Tibial nerve (tissue), 4 donors: ENCODE measurements around the gene FRY. TPM values are rescaled to one million over a fixed set of nuclear protein-coding genes. Genes with fewer than 3 reads are reported as not detected.

ENCODE experiments used
- DNase-seq, 2 donors: peaks; one replicate each; pipeline ENCODE4 v3.0.0-alpha.2; 2019; ENCODE audit warnings: low spot score in 2 of 2
- H3K27ac ChIP-seq, 4 donors: fragments of 200-600 bp; sonication (generic) in 3 of 4; one replicate each; pipeline ENCODE4 v1.5.1; 2017 to 2019; ENCODE audit warnings: mild to moderate bottlenecking in 1 of 4
- H3K27me3 ChIP-seq, 2 donors: fragments of 200-600 bp; sonication (generic) in 1 of 2; one replicate each; pipeline versions ENCODE4 v1.5.1 to v1.6.0; 2017 to 2019
- H3K36me3 ChIP-seq, 3 donors: fragments of 200-600 bp; sonication (generic); one replicate each; pipeline ENCODE4 v1.5.1; 2018 to 2019
- H3K4me1 ChIP-seq, 4 donors: fragments of 200-600 bp; sonication (generic) in 3 of 4; one replicate each; pipeline ENCODE4 v1.5.1; 2017 to 2019
- H3K4me3 ChIP-seq, 4 donors: fragments of 200-600 bp; sonication (generic) in 3 of 4; one replicate each; pipeline ENCODE4 v1.5.1; 2017 to 2019; ENCODE audit warnings: mild to moderate bottlenecking in 1 of 4, moderate library complexity in 1 of 4
- H3K9me3 ChIP-seq, 4 donors: fragments of 200-600 bp; sonication (generic) in 3 of 4; one replicate each; pipeline ENCODE4 v1.5.1; 2017 to 2019
- EP300 ChIP-seq, 2 donors: sonication (generic); formaldehyde crosslinking; IDR thresholded peaks; one replicate each; pipeline ENCODE4 v1.6.1; 2017; ENCODE audit warnings: antibody characterized with exemption in 2 of 2, mild to moderate bottlenecking in 1 of 2
- POLR2A ChIP-seq, 2 donors: fragments of 450-650 bp; IDR thresholded peaks; one replicate each; pipeline ENCODE4 v1.6.1; 2017; ENCODE audit warnings: antibody characterized with exemption in 2 of 2, mild to moderate bottlenecking in 2 of 2, moderate library complexity in 2 of 2
- WGBS, 2 donors: methylation state at CpG; one replicate each; pipeline ENCODE4 v1.1.5; 2018; 5-methylcytosine and 5-hydroxymethylcytosine counted together
- total RNA-seq, 4 donors: library from RNA; depleted of rRNA; stranded (reverse); fragments of >200 nt; gene quantifications; one replicate each; pipeline ENCODE4 v1.1.0, GENCODE V29; 2016
- TF ChIP-seq, protein P1 (sequence below), 5 experiments: fragments of 200-600 bp in 3 of 5; fragments of 450-650 bp in 2 of 5; sonication (generic) in 3 of 5; IDR thresholded peaks; one replicate each; pipeline ENCODE4 v1.5.1; 2016 to 2019; ENCODE audit warnings: antibody characterized with exemption in 5 of 5, mild to moderate bottlenecking in 3 of 5, moderate library complexity in 2 of 5

The FRY gene
- total RNA-seq, 4 donors from 2014 or later = 48.9 to 94.6 (median 75.8) TPM

DNA sequence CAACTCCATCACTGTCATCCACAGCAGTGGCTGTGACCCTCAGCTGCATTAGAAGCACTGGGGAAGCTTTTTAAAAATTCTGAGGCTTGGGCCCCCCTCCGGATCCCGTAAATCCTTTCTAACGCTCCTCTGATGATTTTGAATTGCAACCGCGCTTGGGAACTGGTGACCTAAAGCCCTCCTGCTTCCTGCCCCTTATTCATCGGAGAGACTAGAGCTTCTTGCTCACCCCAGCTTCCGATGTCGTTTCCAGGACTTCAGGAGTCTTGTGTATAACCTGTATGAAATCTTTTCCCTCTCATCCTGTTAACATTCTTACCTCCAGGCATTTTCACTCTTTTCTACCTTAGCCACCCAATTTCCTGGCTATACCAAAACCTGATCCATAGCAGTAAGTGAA lies 268.8 kb downstream of the FRY start:
- Histone ChIP-seq H3K27ac (no peak overlapping the region), H3K36me3 (peaks cover 0 to 3% (median 0%) of the 10 kb centered on the region in 3 donors), H3K27me3 (no peaks in the 10 kb centered on the region), H3K9me3 (no peaks in the 10 kb centered on the region), H3K4me1 (no peaks in the 10 kb centered on the region), H3K4me3 (no peak overlapping the region)
- no peak for TF ChIP-seq POLR2A (IDR thresholded peaks at IDR 0.05)
- TF ChIP-seq, protein P1, sequence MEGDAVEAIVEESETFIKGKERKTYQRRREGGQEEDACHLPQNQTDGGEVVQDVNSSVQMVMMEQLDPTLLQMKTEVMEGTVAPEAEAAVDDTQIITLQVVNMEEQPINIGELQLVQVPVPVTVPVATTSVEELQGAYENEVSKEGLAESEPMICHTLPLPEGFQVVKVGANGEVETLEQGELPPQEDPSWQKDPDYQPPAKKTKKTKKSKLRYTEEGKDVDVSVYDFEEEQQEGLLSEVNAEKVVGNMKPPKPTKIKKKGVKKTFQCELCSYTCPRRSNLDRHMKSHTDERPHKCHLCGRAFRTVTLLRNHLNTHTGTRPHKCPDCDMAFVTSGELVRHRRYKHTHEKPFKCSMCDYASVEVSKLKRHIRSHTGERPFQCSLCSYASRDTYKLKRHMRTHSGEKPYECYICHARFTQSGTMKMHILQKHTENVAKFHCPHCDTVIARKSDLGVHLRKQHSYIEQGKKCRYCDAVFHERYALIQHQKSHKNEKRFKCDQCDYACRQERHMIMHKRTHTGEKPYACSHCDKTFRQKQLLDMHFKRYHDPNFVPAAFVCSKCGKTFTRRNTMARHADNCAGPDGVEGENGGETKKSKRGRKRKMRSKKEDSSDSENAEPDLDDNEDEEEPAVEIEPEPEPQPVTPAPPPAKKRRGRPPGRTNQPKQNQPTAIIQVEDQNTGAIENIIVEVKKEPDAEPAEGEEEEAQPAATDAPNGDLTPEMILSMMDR (IDR thresholded peaks at IDR 0.05) = no peak
- TF ChIP-seq EP300 (IDR thresholded peaks at IDR 0.05) = no peak
- no peak for DNase-seq
- WGBS, 2 donors = 39 to 42% methylated on average over 8 of the region's 8 CpGs

DNA sequence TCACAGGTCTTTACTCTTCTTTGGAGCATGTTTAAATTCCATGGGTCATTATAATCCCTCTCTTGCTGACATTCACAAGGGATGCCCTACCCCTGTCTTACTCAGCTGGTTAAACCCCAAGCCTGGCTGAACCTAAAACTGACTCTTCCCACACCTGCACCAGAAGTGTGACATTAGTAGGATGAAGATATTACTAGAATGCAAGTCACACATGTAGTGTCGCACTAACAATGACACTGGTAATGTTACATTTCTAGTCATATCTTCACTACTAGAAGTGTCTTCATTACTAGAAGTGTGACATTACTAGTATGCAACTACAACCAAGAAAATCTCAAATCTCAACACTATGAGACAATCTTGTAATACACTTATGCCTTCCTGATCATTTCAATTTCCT lies 269.3 kb downstream of the FRY start:
- 92 to 96% methylated on average over 1 of the region's 1 CpG for WGBS, 2 donors
- Histone ChIP-seq H3K27me3 (no peaks in the 10 kb centered on the region), H3K27ac (no peak overlapping the region), H3K36me3 (no peaks in the 10 kb centered on the region), H3K4me3 (no peak overlapping the region), H3K4me1 (no peaks in the 10 kb centered on the region), H3K9me3 (no peaks in the 10 kb centered on the region)
- TF ChIP-seq, protein P1 (IDR thresholded peaks at IDR 0.05) = no peak
- TF ChIP-seq EP300 (IDR thresholded peaks at IDR 0.05) = no peak
- no peak for TF ChIP-seq POLR2A (IDR thresholded peaks at IDR 0.05)
- no peak for DNase-seq

GRCh38 chr13:32302461-32302860 lies 270.9 kb downstream of the FRY start:
- Histone ChIP-seq H3K4me1 (no peaks in the 10 kb centered on the region), H3K4me3 (no peak overlapping the region), H3K27me3 (no peaks in the 10 kb centered on the region), H3K9me3 (no peaks in the 10 kb centered on the region), H3K27ac (no peak overlapping the region), H3K36me3 (no peaks in the 10 kb centered on the region)
- DNase-seq = no peak
- 82 to 87% methylated on average over 2 of the region's 2 CpGs for WGBS, 2 donors
- TF ChIP-seq EP300 (IDR thresholded peaks at IDR 0.05) = no peak
- no peak for TF ChIP-seq POLR2A (IDR thresholded peaks at IDR 0.05)
- TF ChIP-seq, protein P1 (IDR thresholded peaks at IDR 0.05) = no peak

DNA sequence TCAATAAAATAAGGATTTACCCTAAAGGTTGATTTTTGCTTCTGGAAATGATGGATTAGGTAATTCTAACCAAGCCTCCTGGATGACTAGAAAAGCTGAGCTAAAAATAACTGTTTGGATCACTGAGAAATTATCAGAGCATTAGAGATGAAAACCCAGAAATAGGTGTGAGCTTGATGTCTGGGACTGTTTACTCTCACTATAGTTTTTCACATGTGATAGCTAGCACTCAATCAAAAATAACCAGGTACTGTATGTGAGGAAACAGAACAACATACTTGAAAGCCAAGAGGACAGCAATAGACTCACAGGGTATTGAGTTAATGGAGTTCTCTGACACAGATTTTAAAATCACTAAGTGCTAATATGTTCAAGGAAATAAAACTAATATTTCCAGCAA lies 274.1 kb downstream of the FRY start:
- H3K36me3 ChIP-seq = no peaks in the 10 kb centered on the region
- H3K9me3 ChIP-seq = no peaks in the 10 kb centered on the region
- no peaks in the 10 kb centered on the region for H3K27me3 ChIP-seq
- H3K4me3 ChIP-seq = no peak overlapping the region
- peaks cover 0 to 11% (median 4%) of the 10 kb centered on the region in 4 donors for H3K4me1 ChIP-seq
- no peak for DNase-seq
- no peak overlapping the region for H3K27ac ChIP-seq
- TF ChIP-seq POLR2A (IDR thresholded peaks at IDR 0.05) = no peak
- no peak for TF ChIP-seq EP300 (IDR thresholded peaks at IDR 0.05)
- TF ChIP-seq, protein P1 (IDR thresholded peaks at IDR 0.05) = no peak

GRCh38 chr13:32309312-32310133 lies 277.9 kb downstream of the FRY start:
- H3K4me3 ChIP-seq = peak overlapping the region in 1 of 4 donors; percentile 36
- TF ChIP-seq POLR2A (IDR thresholded peaks at IDR 0.05) = no peak
- no peak for TF ChIP-seq EP300 (IDR thresholded peaks at IDR 0.05)
- TF ChIP-seq, protein P1 (IDR thresholded peaks at IDR 0.05) = no peak
- peak overlapping the region in 1 of 4 donors; percentile 32 for H3K27ac ChIP-seq

More at GRCh38 chr13:32309312-32310133, 277.9 kb downstream of the FRY start:
- no peak for DNase-seq
- Histone ChIP-seq H3K4me1 (peaks cover 0 to 12% (median 4%) of the 10 kb centered on the region in 4 donors), H3K36me3 (no peaks in the 10 kb centered on the region), H3K27me3 (no peaks in the 10 kb centered on the region), H3K9me3 (no peaks in the 10 kb centered on the region)
- WGBS, 2 donors = 27 to 39% methylated on average over 10 of the region's 10 CpGs
